C4-2B (cell line): ENCODE data around the gene COMMD1.

Experiments
- H3K27ac ChIP-seq: fragments of 450-650 bp; 2 replicates; pipeline ENCODE4 v1.5.1; 2017
- CTCF ChIP-seq: fragments of 450-650 bp; conservative IDR thresholded peaks from 2 replicates; pipeline ENCODE4 v1.5.1; 2017; ENCODE audit warnings: mild to moderate bottlenecking
- ZFX ChIP-seq: fragments of 450-650 bp; IDR thresholded peaks from 2 replicates; pipeline ENCODE4 v1.6.1; 2017

Gene COMMD1

GRCh38 chr2:61959381-61960293 lies 54.2 kb downstream of the COMMD1 start:
- TF ChIP-seq CTCF (no peak), ZFX (no peak)
- no peak overlapping the region for H3K27ac ChIP-seq

GRCh38 chr2:61961231-61961901 lies 55.9 kb downstream of the COMMD1 start:
- TF ChIP-seq CTCF (no peak), ZFX (no peak)
- H3K27ac ChIP-seq, result no peak overlapping the region

- no peak overlapping the region for H3K27ac ChIP-seq
- no peak for TF ChIP-seq CTCF
- TF ChIP-seq ZFX, result no peak
Measured at GRCh38 chr2:61962095-61962984, 56.9 kb downstream of the COMMD1 start.

- no peak for TF ChIP-seq ZFX
- TF ChIP-seq CTCF, result no peak
- H3K27ac ChIP-seq, result no peak overlapping the region
Measured at GRCh38 chr2:61966087-61966727, 60.7 kb downstream of the COMMD1 start.

- H3K27ac ChIP-seq, result no peak overlapping the region
- TF ChIP-seq ZFX (no peak), CTCF (no peak)
Measured at GRCh38 chr2:61967262-61967661, 61.8 kb downstream of the COMMD1 start.

GRCh38 chr2:61969376-61969775 lies 63.9 kb downstream of the COMMD1 start:
- TF ChIP-seq CTCF, result no peak
- TF ChIP-seq ZFX, result no peak

More at GRCh38 chr2:61969376-61969775, 63.9 kb downstream of the COMMD1 start:
- H3K27ac ChIP-seq, result no peak overlapping the region
